H1 (cell line): Measurements from ENCODE around the gene MYRF. TPM values are rescaled to one million over a fixed set of nuclear protein-coding genes. Genes with fewer than 3 reads are reported as not detected.
A peak's percentile ranks its signal among the peaks of the same experiment; 100 is the strongest.

ENCODE experiments used
- CTCF ChIA-PET: fragments of 300-600 bp; sonication (Branson Sonifier 250); formaldehyde crosslinking; loops from one replicate; lab custom pipeline; 2021; ENCODE audit not compliant: partially characterized antibody; lab: Charles Lee
- POLR2A ChIA-PET: fragments of 300-600 bp; sonication (Branson Sonifier 250); formaldehyde crosslinking; loops from one replicate; lab custom pipeline; 2021; ENCODE audit warnings: inconsistent platforms; ENCODE audit not compliant: partially characterized antibody; lab: Charles Lee
- DNase-seq, 2 experiments: peaks; one replicate each; pipeline versions ENCODE4 v3.0.0 to v3.0.0-alpha.2; 2010 to 2022; ENCODE audit warnings: low spot score in 2 of 2, low read depth in 1 of 2, mixed read lengths in 1 of 2
- FAIRE-seq: peaks from 2 replicates; lab custom pipeline; 2011; peaks lifted over from hg19 to GRCh38; lab: Jason Lieb, UNC
- H2AFZ ChIP-seq: 2 replicates; pipeline ENCODE4 v1.8.1; 2012; ENCODE audit warnings: low read length, inconsistent platforms
- H2AK5ac ChIP-seq: 2 replicates; pipeline ENCODE4 v1.6.1; 2013; ENCODE audit warnings: low read depth, low read length
- H2BK120ac ChIP-seq: replicated peaks from 2 replicates; pipeline ENCODE3; 2013; ENCODE audit warnings: low read depth, low read length, inconsistent platforms
- H2BK12ac ChIP-seq: 2 replicates; pipeline ENCODE4 v1.6.1; 2013; ENCODE audit warnings: low read depth, low read length
- H2BK15ac ChIP-seq: 2 replicates; pipeline ENCODE4 v1.6.1; 2013; ENCODE audit warnings: low read length
- H2BK20ac ChIP-seq: 2 replicates; pipeline ENCODE4 v1.6.1; 2013; ENCODE audit warnings: low read length
- H2BK5ac ChIP-seq: 2 replicates; pipeline ENCODE4 v1.6.1; 2013; ENCODE audit warnings: low read depth, low read length
- H3K14ac ChIP-seq: 2 replicates; pipeline ENCODE4 v1.6.1; 2013; ENCODE audit warnings: inconsistent platforms; ENCODE audit not compliant: insufficient read length
- H3K18ac ChIP-seq: 2 replicates; pipeline ENCODE4 v1.6.1; 2013; ENCODE audit warnings: low read length; ENCODE audit errors: extremely low read depth
- H3K23ac ChIP-seq: 2 replicates; pipeline ENCODE4 v1.6.1; 2013; ENCODE audit warnings: inconsistent platforms; ENCODE audit not compliant: insufficient read length
- H3K23me2 ChIP-seq: 2 replicates; pipeline ENCODE4 v1.6.1; 2013; ENCODE audit warnings: low read depth, low read length
- H3K27ac ChIP-seq: 2 replicates; pipeline ENCODE4 v1.6.1; 2011; ENCODE audit warnings: low read depth, low read length, inconsistent platforms
- H3K27me3 ChIP-seq, 4 experiments: replicated peaks in 1 of 4; 1 replicate in 1 of 4; 2 replicates in 3 of 4; pipeline versions ENCODE4 v1.6.1 to v1.8.1; 2011 to 2013; ENCODE audit warnings: low read length in 3 of 4, mild to moderate bottlenecking in 3 of 4, inconsistent platforms in 2 of 4, mixed read lengths in 2 of 4, moderate library complexity in 1 of 4; ENCODE audit not compliant: control insufficient read depth in 3 of 4, insufficient read depth in 3 of 4; ENCODE audit errors: extremely low read depth in 1 of 4
- H3K36me3 ChIP-seq, 4 experiments: 2 replicates each; pipeline versions ENCODE4 v1.6.1 to v1.8.1; 2011 to 2013; ENCODE audit warnings: mild to moderate bottlenecking in 4 of 4, low read length in 3 of 4, moderate library complexity in 2 of 4, control low read depth in 1 of 4, inconsistent platforms in 1 of 4; ENCODE audit not compliant: insufficient read depth in 4 of 4, control insufficient read depth in 2 of 4
- H3K4ac ChIP-seq: replicated peaks from 2 replicates; pipeline ENCODE3; 2013; ENCODE audit warnings: low read length, low read depth, mixed read lengths, inconsistent platforms; ENCODE audit not compliant: insufficient read length
- H3K4me1 ChIP-seq, 4 experiments: replicated peaks in 1 of 4; 1 replicate in 1 of 4; 2 replicates in 3 of 4; pipeline versions ENCODE4 v1.6.1 to v1.8.1; 2011 to 2013; ENCODE audit warnings: low read length in 3 of 4, inconsistent platforms in 2 of 4, mixed read lengths in 1 of 4; ENCODE audit not compliant: insufficient read depth in 4 of 4, control insufficient read depth in 3 of 4
- H3K4me2 ChIP-seq, 2 experiments: 2 replicates each; pipeline versions ENCODE4 v1.6.1 to v1.8.1; 2011 to 2013; ENCODE audit warnings: low read depth in 2 of 2, low read length in 2 of 2, control low read depth in 1 of 2, inconsistent platforms in 1 of 2, mild to moderate bottlenecking in 1 of 2; ENCODE audit not compliant: insufficient read depth in 1 of 2
- H3K4me3 ChIP-seq, 4 experiments: fragments of 200-600, 300-600 bp in 1 of 4; sonication (generic), shearing (Covaris generic), sonication (Bioruptor Twin) in 1 of 4; 2 replicates each; pipeline versions ENCODE4 v1.5.1 to v1.8.1; 2011 to 2016; ENCODE audit warnings: low read length in 4 of 4, low read depth in 3 of 4, control low read depth in 2 of 4, inconsistent platforms in 2 of 4, mild to moderate bottlenecking in 2 of 4, mixed read lengths in 1 of 4, moderate library complexity in 1 of 4; ENCODE audit not compliant: insufficient read depth in 2 of 4; ENCODE audit errors: extremely low read depth in 1 of 4
- H3K56ac ChIP-seq: replicated peaks from 2 replicates; pipeline ENCODE3; 2013; ENCODE audit warnings: low read depth, mild to moderate bottlenecking, mixed read lengths, low read length, inconsistent platforms; ENCODE audit not compliant: insufficient read length
- H3K79me1 ChIP-seq: 2 replicates; pipeline ENCODE4 v1.6.1; 2013; ENCODE audit warnings: low read depth, low read length, control low read depth
- H3K79me2 ChIP-seq, 2 experiments: 2 replicates each; pipeline versions ENCODE4 v1.6.1 to v1.8.1; 2012 to 2013; ENCODE audit warnings: low read length in 2 of 2, mild to moderate bottlenecking in 2 of 2, inconsistent platforms in 1 of 2; ENCODE audit not compliant: insufficient read depth in 2 of 2, control insufficient read depth in 1 of 2
- H3K9ac ChIP-seq, 4 experiments: replicated peaks in 1 of 4; 1 replicate in 1 of 4; 2 replicates in 3 of 4; pipeline versions ENCODE4 v1.6.1 to v1.8.1; 2011 to 2013; ENCODE audit warnings: low read depth in 3 of 4, low read length in 3 of 4, control low read depth in 2 of 4, mild to moderate bottlenecking in 2 of 4, moderate library complexity in 2 of 4, inconsistent platforms in 1 of 4; ENCODE audit errors: extremely low read depth in 1 of 4
- H3K9me3 ChIP-seq, 2 experiments: 2 replicates each; pipeline versions ENCODE4 v1.6.1 to v1.8.1; 2012 to 2013; ENCODE audit warnings: mild to moderate bottlenecking in 2 of 2, moderate library complexity in 2 of 2, control low read depth in 1 of 2, inconsistent platforms in 1 of 2, low read depth in 1 of 2, low read length in 1 of 2, mixed read lengths in 1 of 2; ENCODE audit not compliant: insufficient read depth in 2 of 2
- H4K20me1 ChIP-seq, 2 experiments: replicated peaks in 1 of 2; 2 replicates each; pipeline versions ENCODE3 to v1.8.1; 2011 to 2013; ENCODE audit warnings: inconsistent platforms in 2 of 2, low read length in 2 of 2, mild to moderate bottlenecking in 1 of 2; ENCODE audit not compliant: insufficient read depth in 2 of 2, control insufficient read depth in 1 of 2
- H4K5ac ChIP-seq: 2 replicates; pipeline ENCODE4 v1.6.1; 2013; ENCODE audit warnings: low read length, low read depth, mixed read lengths, inconsistent platforms; ENCODE audit not compliant: insufficient read length
- H4K8ac ChIP-seq: 2 replicates; pipeline ENCODE4 v1.8.0; 2013; ENCODE audit warnings: mild to moderate bottlenecking, moderate library complexity, low read length, inconsistent platforms; ENCODE audit not compliant: insufficient read depth; ENCODE audit errors: extremely low read depth
- H4K91ac ChIP-seq: replicated peaks from 2 replicates; pipeline ENCODE3; 2013; ENCODE audit warnings: low read length, mixed read lengths, inconsistent platforms; ENCODE audit not compliant: insufficient read length
- EGR1 ChIP-seq: IDR thresholded peaks from 2 replicates; pipeline ENCODE4 v1.6.1; 2011; ENCODE audit warnings: low read depth, low read length, borderline replicate concordance
- SP4 ChIP-seq: IDR thresholded peaks from 2 replicates; pipeline ENCODE4 v1.6.1; 2012; ENCODE audit warnings: low read length, inconsistent platforms
- WGBS, 2 experiments: shearing (Covaris generic) in 1 of 2; methylation state at CpG; one replicate each; pipeline versions ENCODE4 v1.1.6 to v1.1.7; 2013 to 2015; ENCODE audit warnings: low lambda C conversion rate in 2 of 2, mixed read lengths in 2 of 2, inconsistent platforms in 1 of 2, low coverage in 1 of 2, missing lambda C conversion rate in 1 of 2; ENCODE audit not compliant: insufficient replicate concordance in 2 of 2, insufficient coverage in 1 of 2, insufficient read length in 1 of 2; ENCODE audit errors: extremely low coverage in 1 of 2, missing lambda C conversion rate in 1 of 2; 5-methylcytosine and 5-hydroxymethylcytosine counted together
- polyA plus RNA-seq, 7 experiments: library from polyadenylated mRNA; depleted of rRNA in 3 of 7; stranded (reverse) in 5 of 7; unstranded in 2 of 7; fragments of >200 nt in 5 of 7; fragments of 200-250 nt in 2 of 7; gene quantifications; 1 replicate in 5 of 7; 2 replicates in 1 of 7; 4 replicates in 1 of 7; pipeline versions ENCODE4 v1.2.1 to v1.2.3, GENCODE V29; 2011 to 2013; ENCODE audit warnings: missing spikeins in 2 of 7, mixed read lengths in 2 of 7
- total RNA-seq: library from RNA; stranded (reverse); fragmentation: NEBNext Ultra II Directional; extraction: Animal tissue kit (Norgen Biotek cat#: 25700); gene quantifications from 2 replicates; pipeline ENCODE4 v1.2.1, GENCODE V29; 2021
- TF ChIP-seq, protein P1 (sequence below): IDR thresholded peaks from 2 replicates; pipeline ENCODE4 v1.6.1; 2012; ENCODE audit warnings: inconsistent platforms

MYRF gene
- total and polyA plus RNA-seq, 2 of the 8 experiments (the other 6 are each of a cell fraction or from before 2014, with no cell fraction given): 6.0 to 6.1 TPM

DNA sequence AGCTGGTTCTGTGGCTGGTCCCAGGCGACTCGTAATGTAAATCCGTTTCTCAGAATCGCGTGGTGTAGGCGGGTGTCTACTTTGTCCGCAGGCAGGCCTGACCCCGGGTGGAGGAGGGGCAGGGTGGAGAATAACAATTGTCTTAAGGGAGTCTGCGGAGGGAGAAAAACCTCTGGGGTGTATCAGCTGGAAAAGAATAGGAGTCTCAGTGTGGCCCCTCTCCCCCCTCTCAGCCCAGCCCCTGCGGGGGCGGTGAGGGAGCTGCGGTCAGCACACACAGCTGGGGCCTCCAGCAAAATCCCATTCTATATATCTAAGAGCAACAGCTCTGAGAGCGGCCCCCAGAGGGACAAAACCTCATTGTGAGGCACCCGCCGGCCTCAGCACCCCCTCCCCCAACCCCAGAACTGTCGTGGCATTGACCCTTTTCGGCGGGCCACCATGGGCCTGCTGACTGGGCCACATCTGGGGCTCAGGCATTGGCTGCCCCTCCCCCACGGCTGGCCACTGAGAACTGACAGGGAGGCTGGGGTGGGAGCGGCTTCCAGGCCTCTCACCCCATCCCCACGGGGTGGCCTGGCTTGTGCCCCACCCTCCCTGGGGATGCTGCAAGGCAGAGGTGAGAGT is 2.7 kb upstream of the MYRF start:
- peaks cover 6 to 29% (median 13%) of the 10 kb centered on the region in 4 experiments for H3K4me1 ChIP-seq
- no peaks in the 10 kb centered on the region for H3K36me3 ChIP-seq
- peak overlapping the region; percentile 44 for H3K4ac ChIP-seq
- no peak overlapping the region for H3K9ac ChIP-seq
- no peak overlapping the region for H2AFZ ChIP-seq
- ChIA-PET CTCF (interaction anchor here (0.7 to 9.2 kb wide), 23 partner anchors 9 to 332 kb away, joined by 3 to 168 read pairs (median 4); partner anchors contain the start of genes FEN1 and TMEM258), POLR2A (interaction anchor here (1.0 to 8.9 kb wide), 6 partner anchors 10 to 50 kb away, joined by 3 to 87 read pairs (median 3); partner anchors contain the start of genes FEN1 and TMEM258)
- no peak overlapping the region for H3K27ac ChIP-seq
- H4K5ac ChIP-seq: no peak overlapping the region
- H2AK5ac ChIP-seq: no peak overlapping the region
- peak overlapping the region; percentile 37 to 46 for H3K4me2 ChIP-seq
- H2BK20ac ChIP-seq: peak overlapping the region; percentile 97; the same call in 1 of the 2 replicates
- peak overlapping the region; percentile 71; the same call in 1 of the 2 replicates for H2BK5ac ChIP-seq
- H3K23ac ChIP-seq: no peak overlapping the region
- TF ChIP-seq, protein P1, sequence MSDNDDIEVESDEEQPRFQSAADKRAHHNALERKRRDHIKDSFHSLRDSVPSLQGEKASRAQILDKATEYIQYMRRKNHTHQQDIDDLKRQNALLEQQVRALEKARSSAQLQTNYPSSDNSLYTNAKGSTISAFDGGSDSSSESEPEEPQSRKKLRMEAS: peak; percentile 45; the same call in 1 of the 2 replicates
- TF ChIP-seq SP4: no peak
- TF ChIP-seq EGR1: peak; percentile 53; the same call in 1 of the 2 replicates
- FAIRE-seq: no peak
- H3K4me3 ChIP-seq: peak overlapping the region in 1 of 4 experiments; percentile 15; a peak in 1 of 8 replicates
- H2BK15ac ChIP-seq: no peak overlapping the region; the same call in 1 of the 2 replicates
- peak overlapping the region; percentile 62 for H4K91ac ChIP-seq
- 55% methylated on average over 19 of the region's 21 CpGs; no CpG with 5 or more reads in 1 of the 2 experiments for WGBS, 2 experiments
- no peaks in the 10 kb centered on the region for H4K20me1 ChIP-seq
- H3K79me2 ChIP-seq: no peaks in the 10 kb centered on the region
- peak overlapping the region; percentile 88 for H3K18ac ChIP-seq
- peak overlapping the region; percentile 12 for H2BK120ac ChIP-seq
- H2BK12ac ChIP-seq: peak overlapping the region; percentile 98; the same call in 1 of the 2 replicates
- H3K79me1 ChIP-seq: no peaks in the 10 kb centered on the region
- no peaks in the 10 kb centered on the region for H3K9me3 ChIP-seq
- peaks cover 4 to 21% (median 16%) of the 10 kb centered on the region in 4 experiments for H3K27me3 ChIP-seq
- DNase-seq: no peak
- no peak overlapping the region for H3K56ac ChIP-seq
- 0 out of 2 replicates have a peak overlapping the region, but pooled peaks have one; percentile 15 for H4K8ac ChIP-seq
- no peaks in the 10 kb centered on the region; the same call in 1 of the 2 replicates for H3K23me2 ChIP-seq
- no peak overlapping the region for H3K14ac ChIP-seq
